NCI-H146 (cell line): ENCODE measurements around the gene ABLIM2.

Source experiments
- DNase-seq: peaks from one replicate; lab custom pipeline; 2025; lab: John Stamatoyannopoulos, UW

The ABLIM2 gene

GRCh38 chr4:8028368-8028767 is 130.2 kb downstream of the ABLIM2 start:
- no peak for DNase-seq

- no peak for DNase-seq
Observed at GRCh38 chr4:8026453-8026852, 132.2 kb downstream of the ABLIM2 start.

GRCh38 chr4:8025668-8026067 is 132.9 kb downstream of the ABLIM2 start:
- DNase-seq: no peak

- no peak for DNase-seq
Observed at GRCh38 chr4:8024073-8024786, 134.4 kb downstream of the ABLIM2 start.

- DNase-seq: no peak
Observed at GRCh38 chr4:8023696-8024033, 134.9 kb downstream of the ABLIM2 start.

- no peak for DNase-seq
Observed at GRCh38 chr4:8022767-8023695, 135.6 kb downstream of the ABLIM2 start.

GRCh38 chr4:8021796-8022195 is 136.8 kb downstream of the ABLIM2 start:
- no peak for DNase-seq

- DNase-seq: no peak
Observed at GRCh38 chr4:8019396-8020365, 138.9 kb downstream of the ABLIM2 start.

GRCh38 chr4:8016527-8016926 is 142.1 kb downstream of the ABLIM2 start:
- no peak for DNase-seq

GRCh38 chr4:8015512-8015911 is 143.1 kb downstream of the ABLIM2 start:
- DNase-seq: no peak

- no peak for DNase-seq
Observed at GRCh38 chr4:8013976-8014726, 144.5 kb downstream of the ABLIM2 start.

- no peak for DNase-seq
Observed at GRCh38 chr4:8012517-8012916, 146.1 kb downstream of the ABLIM2 start.

- DNase-seq: peak; percentile 98
Observed at GRCh38 chr4:8010618-8011017, 148.0 kb downstream of the ABLIM2 start.

- DNase-seq: peak; percentile 82
Observed at GRCh38 chr4:8009710-8010511, 148.7 kb downstream of the ABLIM2 start.

GRCh38 chr4:8009097-8009496 is 149.5 kb downstream of the ABLIM2 start:
- no peak for DNase-seq

GRCh38 chr4:8008391-8008790 is 150.2 kb downstream of the ABLIM2 start:
- no peak for DNase-seq

GRCh38 chr4:8007581-8007980 is 151.0 kb downstream of the ABLIM2 start:
- no peak for DNase-seq

GRCh38 chr4:8006471-8006870 is 152.1 kb downstream of the ABLIM2 start:
- no peak for DNase-seq

GRCh38 chr4:8005814-8006215 is 152.8 kb downstream of the ABLIM2 start:
- no peak for DNase-seq

- no peak for DNase-seq
Observed at GRCh38 chr4:8005033-8005808, 153.4 kb downstream of the ABLIM2 start.
